Trophoblast cell (in vitro differentiated cells and primary cell): Measurements from ENCODE around the gene GPR68.
"Not testable (repeated sequence)": the region's sequence is repeated elsewhere in the genome, so short reads cannot be mapped to it uniquely, and the experiment has no call there.

Experiments used
- DNase-seq, 2 donors: peaks; one replicate each; pipeline ENCODE4 v3.0.0-alpha.2; 2016
- H2AFZ ChIP-seq: 2 replicates; pipeline ENCODE4 v1.6.1; 2013; ENCODE audit warnings: low read length, moderate library complexity, mild to moderate bottlenecking; ENCODE audit not compliant: insufficient read depth, poor library complexity
- H2AK5ac ChIP-seq: 2 replicates; pipeline ENCODE4 v1.6.1; 2013; ENCODE audit warnings: mild to moderate bottlenecking, low read length
- H2BK120ac ChIP-seq: 2 replicates; pipeline ENCODE4 v1.6.1; 2013; ENCODE audit warnings: low read length, mild to moderate bottlenecking, moderate library complexity; ENCODE audit not compliant: insufficient read depth, poor library complexity
- H2BK12ac ChIP-seq: 2 replicates; pipeline ENCODE4 v1.6.1; 2013; ENCODE audit warnings: mild to moderate bottlenecking, low read length, moderate library complexity
- H2BK5ac ChIP-seq: 2 replicates; pipeline ENCODE4 v1.6.1; 2013; ENCODE audit warnings: low read length, low read depth, moderate library complexity, mild to moderate bottlenecking; ENCODE audit not compliant: poor library complexity
- H3K14ac ChIP-seq: 2 replicates; pipeline ENCODE4 v1.6.1; 2013; ENCODE audit warnings: mild to moderate bottlenecking, low read length
- H3K18ac ChIP-seq: 2 replicates; pipeline ENCODE4 v1.6.1; 2013; ENCODE audit warnings: mild to moderate bottlenecking, low read length
- H3K23ac ChIP-seq: 2 replicates; pipeline ENCODE4 v1.6.1; 2013; ENCODE audit warnings: low read length
- H3K27ac ChIP-seq: 2 replicates; pipeline ENCODE4 v1.5.1; 2013; ENCODE audit warnings: low read depth, mild to moderate bottlenecking, inconsistent platforms, low read length, moderate library complexity
- H3K27me3 ChIP-seq: 2 replicates; pipeline ENCODE4 v1.6.1; 2013; ENCODE audit warnings: inconsistent platforms, mild to moderate bottlenecking, low read length, moderate library complexity; ENCODE audit not compliant: insufficient read depth
- H3K36me3 ChIP-seq, 2 experiments: 1 replicate in 1 of 2; 2 replicates in 1 of 2; pipeline ENCODE4 v1.6.1; 2013; ENCODE audit warnings: low read length in 2 of 2, mild to moderate bottlenecking in 2 of 2, moderate library complexity in 1 of 2; ENCODE audit not compliant: insufficient read depth in 2 of 2, control insufficient read depth in 1 of 2
- H3K4ac ChIP-seq: 2 replicates; pipeline ENCODE4 v1.6.1; 2013; ENCODE audit warnings: low read depth, mild to moderate bottlenecking, low read length, moderate library complexity
- H3K4me1 ChIP-seq, 2 experiments: 1 replicate in 1 of 2; 2 replicates in 1 of 2; pipeline ENCODE4 v1.6.1; 2013; ENCODE audit warnings: low read length in 2 of 2, mild to moderate bottlenecking in 2 of 2, moderate library complexity in 1 of 2; ENCODE audit not compliant: insufficient read depth in 2 of 2, control insufficient read depth in 1 of 2
- H3K4me2 ChIP-seq: 2 replicates; pipeline ENCODE4 v1.6.1; 2013; ENCODE audit warnings: inconsistent platforms, mild to moderate bottlenecking, low read length, moderate library complexity
- H3K4me3 ChIP-seq: 2 replicates; pipeline ENCODE4 v1.5.1; 2013; ENCODE audit warnings: mild to moderate bottlenecking, low read depth, low read length, inconsistent platforms
- H3K79me1 ChIP-seq: one replicate; pipeline ENCODE4 v1.6.1; 2013; ENCODE audit warnings: low read length
- H3K79me2 ChIP-seq: 2 replicates; pipeline ENCODE4 v1.6.1; 2013; ENCODE audit warnings: low read length, mild to moderate bottlenecking; ENCODE audit not compliant: control insufficient read depth, insufficient read depth, poor library complexity
- H3K9ac ChIP-seq: 2 replicates; pipeline ENCODE4 v1.6.1; 2013; ENCODE audit warnings: mild to moderate bottlenecking, low read length
- H3K9me3 ChIP-seq: 2 replicates; pipeline ENCODE4 v1.6.1; 2013; ENCODE audit warnings: low read depth, mild to moderate bottlenecking, control low read depth, inconsistent platforms, low read length; ENCODE audit not compliant: insufficient read depth
- H4K12ac ChIP-seq: 2 replicates; pipeline ENCODE4 v1.6.1; 2013; ENCODE audit warnings: low read depth, mild to moderate bottlenecking, low read length, moderate library complexity
- H4K8ac ChIP-seq: 2 replicates; pipeline ENCODE4 v1.6.1; 2013; ENCODE audit warnings: low read depth, mild to moderate bottlenecking, low read length, moderate library complexity
- H4K91ac ChIP-seq: one replicate; pipeline ENCODE4 v1.6.1; 2013; ENCODE audit warnings: low read depth, mild to moderate bottlenecking, low read length, moderate library complexity
- WGBS: extraction: QIAGEN DNeasy Blood & Tissue Kit; methylation state at CpG from one replicate; pipeline ENCODE4 v1.1.7; 2013; ENCODE audit warnings: missing lambda C conversion rate; ENCODE audit not compliant: insufficient read length, insufficient coverage; ENCODE audit errors: extremely low coverage; 5-methylcytosine and 5-hydroxymethylcytosine counted together

Gene GPR68

GRCh38 chr14:91204657-91205056 is 39.8 kb downstream of the GPR68 start:
- Histone ChIP-seq H3K9ac (no peak overlapping the region), H2AFZ (no peak overlapping the region), H3K27me3 (no peaks in the 10 kb centered on the region), H3K14ac (no peak overlapping the region), H3K79me1 (no peaks in the 10 kb centered on the region), H4K91ac (no peak overlapping the region), H3K4ac (no peak overlapping the region), H2BK12ac (no peak overlapping the region), H3K36me3 (no peaks in the 10 kb centered on the region), H3K23ac (no peak overlapping the region), H3K18ac (no peak overlapping the region), H3K4me1 (peaks cover 6 to 8% of the 10 kb centered on the region in 2 experiments), H3K4me2 (no peak overlapping the region), H2BK5ac (no peak overlapping the region), H2BK120ac (no peak overlapping the region), H3K9me3 (peaks cover 4% of the 10 kb centered on the region), H3K27ac (no peak overlapping the region), H3K79me2 (no peaks in the 10 kb centered on the region), H2AK5ac (no peak overlapping the region), H4K12ac (no peak overlapping the region), H3K4me3 (no peak overlapping the region), H4K8ac (no peak overlapping the region)
- WGBS = no CpG with 5 or more reads among the region's 14 CpGs
- no peak for DNase-seq

DNA sequence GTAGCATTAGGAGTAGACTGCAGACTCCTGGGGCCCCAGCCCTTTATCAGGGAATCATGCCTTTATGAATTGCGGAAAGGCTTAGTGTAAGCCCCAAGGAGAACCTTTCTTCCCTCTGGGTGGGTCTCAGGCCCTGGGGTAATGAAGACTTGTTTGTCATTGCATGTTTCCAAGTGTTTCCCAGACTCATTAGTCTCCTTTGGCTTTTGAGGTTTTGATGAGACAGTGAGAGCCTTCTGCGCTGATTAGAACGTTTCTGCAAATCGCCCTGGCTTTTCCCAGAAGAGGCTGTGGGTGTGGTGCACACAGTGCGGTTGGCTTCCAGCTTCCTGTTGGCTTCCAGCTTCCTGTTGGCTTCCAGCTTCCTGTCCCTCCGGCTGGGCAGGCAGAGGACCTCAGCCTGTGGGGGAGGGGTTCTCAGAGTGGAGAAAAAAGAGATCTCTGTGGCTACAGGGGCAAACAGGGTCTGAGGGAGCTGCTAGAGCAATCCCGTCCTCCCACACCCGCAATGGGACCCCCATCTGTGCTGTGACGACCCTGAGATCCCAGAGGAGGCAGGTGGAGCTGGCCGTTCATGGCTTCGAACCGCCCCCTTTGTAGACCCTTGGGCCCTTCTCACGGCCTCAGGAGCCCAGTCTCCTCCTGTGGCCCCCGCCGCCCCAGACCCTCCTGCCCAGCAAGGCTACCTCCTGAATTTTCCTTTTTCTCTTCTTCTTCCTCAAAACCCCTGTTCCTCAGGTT is 42.1 kb downstream of the GPR68 start:
- Histone ChIP-seq H3K27me3 (no peaks in the 10 kb centered on the region), H3K4me1 (peaks cover 6 to 8% of the 10 kb centered on the region in 2 experiments), H2BK5ac (no peak overlapping the region), H3K79me1 (no peaks in the 10 kb centered on the region), H3K9ac (no peak overlapping the region), H3K36me3 (no peaks in the 10 kb centered on the region), H2BK12ac (no peak overlapping the region), H3K4ac (no peak overlapping the region), H3K18ac (no peak overlapping the region), H3K27ac (no peak overlapping the region), H3K14ac (no peak overlapping the region), H3K9me3 (peaks cover 6% of the 10 kb centered on the region), H2BK120ac (no peak overlapping the region), H4K91ac (peak overlapping the region; percentile 25), H4K12ac (no peak overlapping the region), H2AK5ac (no peak overlapping the region), H4K8ac (no peak overlapping the region), H3K79me2 (no peaks in the 10 kb centered on the region), H3K4me3 (no peak overlapping the region), H3K23ac (no peak overlapping the region), H2AFZ (no peak overlapping the region), H3K4me2 (no peak overlapping the region)
- WGBS = no CpG with 5 or more reads among the region's 15 CpGs
- no peak for DNase-seq

DNA sequence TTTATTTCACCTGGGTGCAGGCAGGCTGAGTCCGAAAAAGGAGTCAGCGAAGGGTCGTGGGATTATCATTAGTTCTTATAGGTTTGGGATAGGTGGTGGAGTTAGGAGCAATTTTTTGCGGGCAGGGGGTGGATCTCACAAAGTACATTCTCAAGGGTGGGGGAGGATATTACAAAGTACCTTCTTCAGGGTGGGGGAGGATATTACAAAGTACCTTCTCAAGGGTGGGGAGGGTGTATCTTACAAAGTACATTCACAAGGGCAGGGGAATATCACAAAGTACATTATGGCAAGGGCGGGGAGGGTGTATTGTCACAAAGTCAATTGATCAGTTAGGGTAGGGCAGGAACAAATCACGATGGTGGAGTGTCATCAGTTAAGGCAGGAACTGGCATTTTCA is 43.7 kb downstream of the GPR68 start:
- H2BK5ac ChIP-seq, H3K4me3 ChIP-seq, H3K4ac ChIP-seq, H2AFZ ChIP-seq, DNase-seq, H3K27me3 ChIP-seq, H2BK12ac ChIP-seq, H3K36me3 ChIP-seq, H3K9ac ChIP-seq, H2BK120ac ChIP-seq, H3K79me1 ChIP-seq, H2AK5ac ChIP-seq, H3K18ac ChIP-seq, H4K91ac ChIP-seq, H4K12ac ChIP-seq, H3K4me2 ChIP-seq, H3K14ac ChIP-seq, H3K4me1 ChIP-seq, H3K23ac ChIP-seq, H3K79me2 ChIP-seq, H4K8ac ChIP-seq, H3K9me3 ChIP-seq, H3K27ac ChIP-seq: not testable (repeated sequence)
- WGBS = no CpG with 5 or more reads among the region's 6 CpGs

GRCh38 chr14:91197631-91198030 is 46.9 kb downstream of the GPR68 start:
- no peak overlapping the region for H2BK120ac ChIP-seq
- no peaks in the 10 kb centered on the region for H3K27me3 ChIP-seq
- no peak overlapping the region for H2BK12ac ChIP-seq

More at GRCh38 chr14:91197631-91198030, 46.9 kb downstream of the GPR68 start:
- Histone ChIP-seq H4K12ac (no peak overlapping the region), H3K36me3 (no peaks in the 10 kb centered on the region), H3K9me3 (peaks cover 6% of the 10 kb centered on the region), H3K4me1 (peaks cover 5 to 6% of the 10 kb centered on the region in 2 experiments), H2BK5ac (no peak overlapping the region), H3K18ac (no peak overlapping the region), H3K4ac (no peak overlapping the region), H3K27ac (no peak overlapping the region), H3K79me2 (no peaks in the 10 kb centered on the region), H3K14ac (no peak overlapping the region), H2AK5ac (no peak overlapping the region), H3K23ac (no peak overlapping the region), H3K4me3 (no peak overlapping the region), H4K8ac (no peak overlapping the region), H3K4me2 (no peak overlapping the region), H3K79me1 (no peaks in the 10 kb centered on the region), H3K9ac (no peak overlapping the region), H4K91ac (no peak overlapping the region), H2AFZ (no peak overlapping the region)
- DNase-seq = no peak
